Lung microvascular endothelial cell (primary cell): ENCODE measurements around the gene ETV2. TPM values are rescaled to one million over a fixed set of nuclear protein-coding genes. Genes with fewer than 3 reads are reported as not detected.
"Not testable (repeated sequence)": the region's sequence is repeated elsewhere in the genome, so short reads cannot be mapped to it uniquely, and the experiment has no call there.

ENCODE experiments used
- DNase-seq, 2 donors: peaks; one replicate each; pipeline versions ENCODE4 v3.0.0 to v3.0.0-alpha.2; 2010; ENCODE audit warnings: low read depth in 2 of 2
- total RNA-seq: library from RNA; depleted of rRNA; stranded (reverse); fragments of >200 nt; gene quantifications from 2 replicates; pipeline ENCODE4 v1.2.1, GENCODE V29; 2014

ETV2 gene
- total RNA-seq, 1 donor from 2014 or later: 0.20 TPM

DNA sequence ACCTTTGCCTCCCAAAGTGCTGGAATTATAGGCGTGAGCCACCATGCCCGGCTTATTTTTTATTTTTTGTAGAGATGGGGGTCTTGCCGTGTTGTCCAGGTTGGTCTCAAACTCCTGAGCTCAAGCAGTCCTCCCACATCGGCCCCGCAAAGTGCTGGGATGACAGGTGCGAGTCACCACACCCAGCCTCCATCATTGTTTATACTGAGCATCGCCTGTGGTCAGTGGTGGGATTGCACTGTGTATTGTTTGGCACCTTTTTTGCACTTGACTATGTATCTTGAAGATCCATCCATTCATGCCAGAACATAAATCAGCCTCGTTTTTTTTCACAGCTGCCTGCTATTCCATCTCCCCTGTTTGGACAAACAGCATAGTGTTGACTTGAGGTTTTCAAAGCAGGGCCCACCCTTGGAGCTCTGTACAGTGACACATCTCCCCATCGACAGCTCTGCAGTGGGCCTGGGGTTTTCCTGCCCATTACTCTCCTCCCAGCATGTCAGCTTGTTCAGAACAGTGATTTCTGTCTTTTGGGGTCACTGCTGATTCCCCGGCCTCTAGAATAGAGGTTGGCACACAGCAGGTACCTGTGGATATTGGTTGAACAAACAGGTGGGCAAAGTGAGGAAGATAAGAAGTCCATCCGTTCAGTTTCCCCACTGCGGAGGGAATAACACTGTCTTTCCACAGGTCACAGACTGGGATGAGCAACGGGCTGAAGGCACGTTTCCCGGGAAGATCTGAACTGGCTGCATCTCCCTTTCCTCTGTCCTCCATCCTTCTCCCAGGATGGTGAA, 16.6 kb downstream of the ETV2 start:
- DNase-seq: no peak

DNA sequence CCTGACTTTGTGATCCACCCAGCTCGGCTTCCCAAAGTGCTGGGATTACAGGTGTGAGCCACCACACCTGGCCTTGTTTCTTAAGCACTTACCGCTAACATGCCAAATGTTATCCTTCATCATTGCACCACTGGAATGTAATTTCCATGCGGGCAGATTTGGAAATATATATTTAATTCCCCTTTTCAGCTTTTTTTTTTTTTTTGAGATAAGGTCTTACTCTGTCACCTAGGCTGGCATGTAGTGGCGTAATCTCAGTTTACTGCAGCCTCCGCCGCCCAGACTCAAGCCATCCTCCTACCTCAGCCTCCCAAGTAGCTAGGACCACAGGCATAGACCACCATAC, 20.4 kb downstream of the ETV2 start:
- DNase-seq: no peak

DNA sequence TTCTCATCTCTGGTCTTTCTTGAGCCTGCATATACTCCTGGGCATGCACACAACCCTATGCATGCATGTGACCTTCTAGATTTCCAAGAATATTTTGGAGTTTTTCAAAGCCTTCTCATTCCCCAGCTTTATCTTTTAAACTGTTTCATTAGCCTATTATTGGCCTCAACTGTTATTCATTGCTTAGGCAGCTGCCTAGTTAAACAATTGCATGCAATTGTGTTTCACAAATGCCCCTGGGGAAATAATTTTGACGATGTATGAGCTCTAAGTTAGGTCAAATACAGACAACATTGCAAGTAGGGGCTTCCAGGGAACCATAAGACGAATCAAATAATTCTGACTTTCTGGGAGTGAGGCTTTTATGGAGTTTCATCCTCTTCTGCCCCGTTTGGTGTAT, 22.4 kb downstream of the ETV2 start:
- no peak for DNase-seq

DNA sequence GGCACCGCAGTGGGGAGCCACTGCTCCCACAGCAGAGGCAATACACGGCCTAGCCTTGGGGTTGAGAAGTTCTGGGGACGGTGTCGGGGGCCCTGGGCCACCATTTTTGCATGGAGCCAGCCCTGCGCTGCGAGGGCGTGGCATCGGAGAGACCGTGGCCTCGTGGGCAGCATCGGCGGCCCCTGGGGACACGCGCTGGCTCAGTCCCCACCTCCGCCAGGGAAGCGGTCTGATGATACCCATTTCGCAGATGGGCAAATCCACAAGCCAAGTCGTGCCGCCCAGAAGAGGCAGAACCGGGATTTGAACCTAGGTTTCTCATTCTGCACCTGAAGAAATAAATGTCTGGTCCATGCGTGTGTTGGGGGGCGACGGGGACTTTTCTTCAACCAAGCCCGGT, 23.6 kb downstream of the ETV2 start:
- DNase-seq: no peak

DNA sequence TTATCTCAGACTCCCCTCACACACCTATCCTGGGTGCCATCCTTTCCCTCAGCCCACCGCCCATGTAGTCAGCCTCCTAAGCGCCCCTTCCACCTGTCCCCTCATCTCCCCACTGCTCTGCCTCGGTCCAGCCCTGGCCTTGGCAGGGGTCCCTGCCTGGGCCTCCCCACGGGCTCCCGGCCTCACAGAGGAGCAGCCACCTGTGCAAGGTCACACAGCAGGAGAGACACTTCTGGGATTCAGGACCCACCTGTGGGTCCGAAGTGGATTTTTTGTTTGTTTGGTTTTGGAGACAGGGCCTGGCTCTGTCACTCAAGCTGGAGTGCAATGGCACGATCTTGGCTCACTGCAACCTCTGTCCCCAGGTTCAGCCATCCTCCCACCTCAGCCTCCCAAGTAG, 24.1 kb downstream of the ETV2 start:
- DNase-seq: no peak

DNA sequence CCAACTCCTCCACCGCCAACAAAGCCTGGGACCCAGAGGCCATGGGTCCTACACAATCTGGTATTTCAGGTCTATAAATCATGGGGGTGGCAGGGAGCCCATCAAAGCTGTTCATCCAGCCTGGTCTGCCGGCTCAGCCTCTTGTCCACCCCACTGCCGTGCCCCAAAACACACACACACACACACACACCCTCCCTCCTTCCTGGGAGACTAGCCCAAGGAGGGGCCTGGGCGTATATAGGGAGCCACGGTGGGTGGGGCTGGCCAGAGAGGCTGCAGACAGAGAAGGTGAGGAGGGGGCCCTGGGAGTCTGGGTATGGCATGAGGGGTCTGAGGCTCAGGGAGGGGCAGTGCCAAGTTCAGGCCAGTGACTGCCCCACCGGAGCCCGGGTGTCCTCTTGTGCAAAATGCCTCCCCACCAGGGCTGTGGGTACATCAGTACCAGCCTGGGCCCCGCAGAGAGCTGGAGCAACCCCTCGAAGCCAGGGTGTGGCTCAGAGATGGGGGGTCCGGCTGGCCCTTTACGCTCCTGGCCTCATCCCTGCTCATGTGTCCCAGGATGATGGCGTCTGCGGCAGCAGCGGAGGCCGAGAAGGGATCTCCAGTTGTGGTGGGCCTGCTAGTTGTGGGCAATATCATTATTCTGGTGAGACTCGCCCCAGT, 24.8 kb downstream of the ETV2 start, which contains the start of gene UPK1A:
Gene UPK1A, plus strand, starts transcription at position 267 of the 663 bp plus-strand sequence. Its CDS starts 296 bp downstream, at position 563.
- no peak for DNase-seq

DNA sequence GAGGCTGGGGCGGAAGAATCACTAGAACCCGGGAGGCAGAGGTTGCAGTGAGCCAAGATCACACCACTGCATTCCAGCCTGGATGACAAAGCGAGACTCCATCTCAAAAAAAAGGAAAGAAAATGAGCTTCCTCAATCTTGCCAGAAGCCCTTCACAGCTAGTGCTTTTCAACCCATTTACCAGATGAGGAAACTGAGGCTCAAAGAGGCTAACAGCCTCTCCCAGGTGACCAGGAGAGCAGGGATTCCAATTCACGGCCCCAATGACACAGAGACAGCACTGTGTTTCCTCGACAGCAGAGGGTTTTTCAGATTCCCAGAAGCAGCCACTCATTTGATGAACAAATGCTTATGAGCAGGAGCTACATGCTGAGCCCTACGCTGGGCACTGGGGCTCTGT, 28.0 kb downstream of the ETV2 start:
- no peak for DNase-seq

DNA sequence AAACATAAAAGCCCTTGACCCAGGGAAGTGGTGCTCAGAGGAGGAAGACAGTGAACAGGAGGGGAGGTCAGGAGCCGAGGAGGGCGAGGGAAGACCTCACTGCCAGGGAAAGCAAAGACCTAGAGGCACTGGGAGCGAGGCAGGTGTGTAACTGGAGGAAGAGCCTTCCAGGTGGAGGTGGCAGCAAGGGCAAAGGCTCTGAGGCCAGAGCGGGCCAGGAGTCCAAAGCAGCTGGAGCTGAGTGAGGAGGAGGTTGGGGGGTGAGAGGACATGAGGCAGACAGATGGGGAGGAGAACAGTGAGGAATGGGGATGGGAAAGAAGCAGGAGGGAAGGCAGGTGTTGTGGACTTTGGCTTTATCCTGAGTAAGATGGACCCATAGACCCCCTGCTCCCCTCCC, 28.4 kb downstream of the ETV2 start:
- no peak for DNase-seq

DNA sequence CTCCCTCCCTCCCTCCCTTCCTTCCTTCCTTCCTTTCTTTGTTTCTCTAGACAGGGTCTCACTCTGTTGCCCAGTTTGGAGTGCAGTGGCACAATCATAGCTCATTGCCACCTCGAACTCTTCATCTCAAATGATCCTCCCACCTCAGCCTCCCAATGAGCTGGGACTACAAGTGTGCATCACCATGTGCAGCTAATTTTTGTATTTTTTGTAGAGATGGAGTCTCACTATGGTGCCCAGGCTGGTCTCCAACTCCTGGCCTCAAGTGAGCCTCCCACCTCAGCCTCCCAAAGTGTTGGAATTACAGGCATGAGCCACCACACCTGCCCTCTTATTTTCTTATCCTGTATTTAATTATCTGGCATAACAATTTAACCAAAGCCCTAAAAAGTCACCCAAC, 29.1 kb downstream of the ETV2 start:
- no peak for DNase-seq

DNA sequence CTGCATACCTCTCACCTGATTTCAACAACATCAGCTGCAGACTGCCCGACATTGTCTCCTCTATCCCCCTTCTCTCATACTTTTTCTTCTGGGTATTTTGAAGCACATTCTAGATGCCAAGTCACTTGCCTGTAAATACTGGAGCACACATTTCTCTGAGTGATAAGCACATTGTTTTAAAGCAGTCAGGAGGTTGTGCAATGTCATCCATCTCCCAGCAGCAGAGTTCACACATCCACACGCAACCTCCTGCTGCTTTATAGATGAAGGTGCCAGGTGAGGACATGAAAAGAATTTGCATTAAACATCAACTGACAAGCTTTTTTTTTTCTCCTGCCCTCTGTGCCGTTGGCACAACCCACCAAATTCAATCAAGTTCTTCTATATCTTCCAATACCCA, 30.3 kb downstream of the ETV2 start:
- DNase-seq: no peak

DNA sequence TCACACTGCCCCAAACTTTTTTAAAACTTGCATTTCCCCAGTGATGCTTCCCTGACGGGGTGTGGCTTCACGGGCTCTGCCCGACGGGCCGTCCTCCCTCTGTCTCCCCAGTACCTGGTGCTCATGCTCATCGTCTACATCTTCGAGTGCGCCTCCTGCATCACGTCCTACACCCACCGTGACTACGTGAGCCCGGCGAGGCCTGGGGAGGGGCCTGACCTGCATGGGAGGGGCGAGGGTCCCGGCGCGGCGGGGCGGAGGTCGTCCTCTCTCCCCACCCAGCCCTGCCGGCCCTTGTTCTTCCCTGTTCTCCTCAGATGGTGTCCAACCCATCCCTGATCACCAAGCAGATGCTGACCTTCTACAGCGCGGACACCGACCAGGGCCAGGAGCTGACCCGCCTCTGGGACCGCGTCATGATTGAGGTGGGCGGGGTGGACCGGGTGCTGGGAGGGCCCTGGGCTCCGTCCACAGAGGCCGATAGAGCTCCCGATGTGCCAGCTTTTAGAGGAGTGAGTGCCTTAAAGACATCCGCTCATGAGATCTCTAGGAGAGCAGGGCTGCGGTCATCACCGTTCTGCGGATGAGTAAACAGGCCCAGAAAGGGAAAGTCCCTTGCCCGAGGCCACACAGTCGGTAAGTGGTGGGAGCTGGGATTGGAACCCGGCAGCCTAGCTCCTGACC, 31.7 kb downstream of the ETV2 start:
- peak; percentile 28 to 41 for DNase-seq

DNA sequence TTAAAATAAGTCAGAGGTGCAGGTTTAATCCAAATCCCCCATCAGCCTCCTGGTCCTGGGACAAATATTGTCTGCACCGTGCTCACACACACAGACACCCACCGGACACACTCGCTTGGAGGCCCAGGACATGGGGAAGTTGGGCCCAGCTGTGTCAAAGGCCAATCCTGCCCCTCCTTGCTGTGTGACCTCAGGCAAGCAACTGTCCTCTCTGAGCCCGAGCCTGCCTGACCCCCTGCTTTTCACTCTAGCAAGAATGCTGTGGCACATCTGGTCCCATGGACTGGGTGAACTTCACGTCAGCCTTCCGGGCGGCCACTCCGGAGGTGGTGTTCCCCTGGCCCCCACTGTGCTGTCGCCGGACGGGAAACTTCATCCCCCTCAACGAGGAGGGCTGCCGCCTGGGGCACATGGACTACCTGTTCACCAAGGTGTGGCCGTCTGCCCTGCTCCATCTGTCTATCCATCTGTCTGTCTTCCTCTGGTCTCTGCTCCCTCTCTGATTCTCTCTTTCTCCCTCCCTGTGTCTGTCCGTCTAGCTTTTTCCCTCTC, 34.1 kb downstream of the ETV2 start:
- no peak for DNase-seq

DNA sequence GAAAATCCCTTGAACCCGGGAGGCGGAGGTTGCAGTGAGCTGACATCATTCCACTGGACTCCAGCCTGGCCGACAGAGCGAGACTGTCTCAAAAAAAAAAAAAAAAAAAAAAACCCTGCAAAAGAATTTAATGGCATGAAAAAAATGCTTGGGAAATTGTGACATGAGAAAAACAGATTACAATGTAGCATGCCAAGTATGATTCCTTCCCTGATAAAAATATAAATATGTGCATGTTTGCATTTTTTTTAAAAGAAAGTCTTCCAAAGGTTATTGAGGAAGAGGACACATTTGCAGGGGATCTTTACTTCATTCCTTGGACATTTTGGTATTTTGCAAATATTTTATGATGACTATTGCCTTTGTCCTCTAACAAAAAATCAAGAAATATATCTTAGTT, 48.3 kb downstream of the ETV2 start:
- DNase-seq: no peak

DNA sequence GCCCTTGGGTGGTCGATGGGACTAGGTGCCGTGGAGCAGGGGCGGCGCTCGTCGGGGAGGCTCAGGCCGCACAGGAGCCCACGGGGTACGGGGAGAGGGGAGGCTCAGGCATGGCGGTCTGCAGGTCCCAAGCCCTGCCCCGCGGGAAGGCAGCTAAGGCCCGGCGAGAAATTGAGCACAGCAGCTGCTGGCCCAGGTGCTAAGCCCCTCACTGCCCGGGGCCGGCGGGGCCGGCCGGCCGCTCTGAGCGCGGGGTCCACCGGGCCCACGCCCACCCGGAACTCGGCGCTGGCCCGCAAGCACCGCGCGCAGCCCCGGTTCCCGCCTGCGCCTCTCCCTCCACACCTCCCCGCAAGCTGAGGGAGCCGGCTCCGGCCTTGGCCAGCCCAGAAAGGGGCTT, 49.6 kb downstream of the ETV2 start:
- DNase-seq: not testable (repeated sequence)

DNA sequence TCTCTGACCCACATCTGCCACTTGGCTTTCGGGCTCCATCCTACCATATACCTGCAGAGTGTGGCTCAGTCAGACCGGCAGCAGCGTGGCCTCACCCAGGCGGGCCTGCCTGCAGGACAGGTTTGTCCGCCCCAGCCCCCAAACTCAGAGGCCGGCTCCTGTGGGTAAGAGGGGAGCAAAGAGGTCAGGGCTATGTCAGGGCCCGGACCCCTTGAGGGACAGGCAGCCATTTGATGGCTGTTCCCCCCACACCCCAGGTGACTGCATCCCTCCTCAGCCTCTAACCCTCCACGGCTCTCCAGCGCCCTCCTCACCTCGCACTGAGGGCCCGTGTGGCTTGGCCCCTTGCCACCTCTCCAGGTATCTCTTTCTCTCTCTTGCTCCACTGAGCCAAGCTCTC, 50.5 kb downstream of the ETV2 start:
- DNase-seq: no peak

DNA sequence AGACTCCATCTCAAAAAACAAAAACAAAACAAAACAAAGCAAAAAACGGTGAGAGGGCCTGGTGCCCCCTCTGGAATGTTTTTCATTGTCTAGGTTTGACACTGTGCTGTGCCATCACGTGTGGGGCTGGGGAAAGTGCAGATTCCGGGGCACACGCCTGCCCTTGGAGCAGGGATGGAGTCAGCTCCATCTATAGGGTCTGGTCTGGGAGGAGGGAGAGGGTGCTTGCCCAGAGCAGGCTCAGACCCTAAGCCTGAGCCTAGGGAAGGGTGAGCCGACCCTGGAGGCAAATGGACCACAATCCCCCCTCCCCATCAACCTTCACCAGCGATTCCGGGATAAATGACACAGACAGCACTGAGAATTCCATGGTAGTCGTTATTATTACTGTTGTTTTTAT, 51.9 kb downstream of the ETV2 start:
- no peak for DNase-seq

DNA sequence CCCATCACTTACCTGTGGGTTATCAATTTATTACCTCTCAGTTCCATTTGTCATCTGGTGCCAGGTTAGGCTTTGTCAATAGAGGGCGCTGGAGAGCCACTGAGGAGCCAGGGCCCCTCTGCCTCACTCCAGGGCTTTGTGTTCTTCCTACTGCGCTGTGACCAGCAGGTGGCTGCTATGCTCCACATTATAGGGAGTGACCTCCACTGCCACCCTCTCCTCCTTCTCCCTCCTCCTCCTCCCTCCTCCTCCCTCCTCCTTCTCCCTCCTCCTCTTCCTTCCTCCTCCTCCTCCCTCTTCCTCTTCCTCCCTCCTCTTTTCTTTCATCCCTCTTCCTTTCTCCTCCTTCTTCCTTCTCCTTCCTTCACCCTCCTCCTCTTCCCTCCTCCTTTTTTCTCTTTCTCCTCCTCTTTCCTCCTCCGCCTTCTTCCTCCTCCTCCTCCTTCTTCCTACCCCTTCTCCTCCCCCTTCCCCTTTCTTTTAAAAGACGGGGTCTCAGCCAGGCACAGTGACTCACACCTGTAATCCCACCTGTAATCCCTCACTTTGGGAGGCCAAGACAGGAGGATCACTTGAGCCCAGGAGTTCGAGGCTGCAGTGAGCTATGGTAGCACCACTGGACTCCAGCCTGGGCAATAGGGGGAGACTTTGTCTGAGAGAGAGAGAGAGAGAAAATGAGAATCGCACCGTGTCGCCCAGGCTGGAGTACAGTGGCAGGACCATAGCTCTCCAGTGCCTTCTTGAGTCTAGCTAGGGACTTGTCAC, 52.5 kb downstream of the ETV2 start:
- peak; percentile 84 to 89 for DNase-seq
